H9 (cell line): ENCODE results near the gene MMEL1. TPM values are rescaled to one million over a fixed set of nuclear protein-coding genes. Genes with fewer than 3 reads are reported as not detected.

ENCODE experiments used
- DNase-seq: peaks from one replicate; pipeline ENCODE4 v3.0.0-alpha.2; 2017
- H2AFZ ChIP-seq: one replicate; pipeline ENCODE4 v1.6.1; 2013; ENCODE audit warnings: mild to moderate bottlenecking, low read length, control low read depth, moderate library complexity
- H2AK5ac ChIP-seq: 2 replicates; pipeline ENCODE4 v1.6.1; 2013; ENCODE audit warnings: low read length, control low read depth, mixed read lengths; ENCODE audit not compliant: insufficient read length
- H2BK120ac ChIP-seq: one replicate; pipeline ENCODE4 v1.6.1; 2013; ENCODE audit warnings: low read depth, mild to moderate bottlenecking, low read length, control low read depth, inconsistent platforms; ENCODE audit not compliant: poor library complexity, severe bottlenecking
- H2BK12ac ChIP-seq: 2 replicates; pipeline ENCODE4 v1.6.1; 2013; ENCODE audit warnings: low read length, control low read depth, mixed read lengths, low read depth; ENCODE audit not compliant: insufficient read length
- H2BK15ac ChIP-seq: 2 replicates; pipeline ENCODE4 v1.6.1; 2013; ENCODE audit warnings: low read depth, low read length, control low read depth
- H2BK20ac ChIP-seq: one replicate; pipeline ENCODE4 v1.6.1; 2013; ENCODE audit warnings: low read depth, mild to moderate bottlenecking, low read length, control low read depth, inconsistent platforms; ENCODE audit not compliant: poor library complexity, severe bottlenecking
- H2BK5ac ChIP-seq: 2 replicates; pipeline ENCODE4 v1.6.1; 2013; ENCODE audit warnings: low read length, control low read depth, mixed read lengths; ENCODE audit not compliant: insufficient read length
- H3K14ac ChIP-seq: 2 replicates; pipeline ENCODE4 v1.6.1; 2013; ENCODE audit warnings: low read length, control low read depth; ENCODE audit not compliant: insufficient read depth
- H3K18ac ChIP-seq: 2 replicates; pipeline ENCODE4 v1.6.1; 2013; ENCODE audit warnings: low read depth, mild to moderate bottlenecking, mixed read lengths, low read length, control low read depth; ENCODE audit not compliant: insufficient read length
- H3K23ac ChIP-seq: 2 replicates; pipeline ENCODE4 v1.6.1; 2013; ENCODE audit warnings: low read length, control low read depth, mixed read lengths, low read depth; ENCODE audit not compliant: insufficient read length
- H3K23me2 ChIP-seq: 2 replicates; pipeline ENCODE4 v1.6.1; 2013; ENCODE audit warnings: low read depth, mild to moderate bottlenecking, mixed read lengths, low read length, control low read depth; ENCODE audit not compliant: insufficient read length, poor library complexity, severe bottlenecking
- H3K27ac ChIP-seq: 2 replicates; pipeline ENCODE4 v1.5.1; 2013; ENCODE audit warnings: low read length, control low read depth, mixed read lengths, low read depth; ENCODE audit not compliant: insufficient read length
- H3K27me3 ChIP-seq: 2 replicates; pipeline ENCODE4 v1.6.1; 2013; ENCODE audit warnings: low read length, control low read depth, inconsistent platforms; ENCODE audit not compliant: insufficient read depth
- H3K4ac ChIP-seq: 2 replicates; pipeline ENCODE4 v1.6.1; 2013; ENCODE audit warnings: low read depth, mild to moderate bottlenecking, control low read depth, inconsistent platforms, low read length, moderate library complexity
- H3K4me1 ChIP-seq: 2 replicates; pipeline ENCODE4 v1.6.1; 2013; ENCODE audit warnings: low read length, control low read depth, inconsistent platforms; ENCODE audit not compliant: insufficient read depth
- H3K4me2 ChIP-seq: 2 replicates; pipeline ENCODE4 v1.6.1; 2013; ENCODE audit warnings: low read length, control low read depth, mixed read lengths; ENCODE audit not compliant: insufficient read length, insufficient read depth
- H3K56ac ChIP-seq: 2 replicates; pipeline ENCODE4 v1.6.1; 2013; ENCODE audit warnings: low read depth, mild to moderate bottlenecking, mixed read lengths, low read length, control low read depth; ENCODE audit not compliant: insufficient read length
- H3K79me1 ChIP-seq: 2 replicates; pipeline ENCODE4 v1.6.1; 2013; ENCODE audit warnings: low read depth, mild to moderate bottlenecking, moderate library complexity, low read length, control low read depth, inconsistent platforms; ENCODE audit not compliant: insufficient read depth, poor library complexity, severe bottlenecking
- H3K79me2 ChIP-seq: 2 replicates; pipeline ENCODE4 v1.6.1; 2013; ENCODE audit warnings: low read length, control low read depth, inconsistent platforms; ENCODE audit not compliant: insufficient read depth
- H3K9ac ChIP-seq: 2 replicates; pipeline ENCODE4 v1.6.1; 2013; ENCODE audit warnings: low read length, control low read depth, mixed read lengths; ENCODE audit not compliant: insufficient read length; ENCODE audit errors: extremely low read depth
- H3K9me3 ChIP-seq: one replicate; pipeline ENCODE4 v1.6.1; 2013; ENCODE audit warnings: low read depth, low read length, inconsistent platforms; ENCODE audit not compliant: control insufficient read depth
- H3T11ph ChIP-seq: one replicate; pipeline ENCODE4 v1.6.1; 2013; ENCODE audit warnings: mild to moderate bottlenecking, low read length, control low read depth, inconsistent platforms
- H4K20me1 ChIP-seq: one replicate; pipeline ENCODE4 v1.6.1; 2013; ENCODE audit not compliant: control insufficient read depth, insufficient read length, insufficient read depth
- H4K5ac ChIP-seq: 2 replicates; pipeline ENCODE4 v1.6.1; 2013; ENCODE audit warnings: low read depth, mild to moderate bottlenecking, mixed read lengths, low read length, control low read depth; ENCODE audit not compliant: insufficient read length
- H4K8ac ChIP-seq: replicated peaks from 2 replicates; pipeline ENCODE4 v1.6.1; 2013; ENCODE audit warnings: low read length, control low read depth, mixed read lengths, low read depth; ENCODE audit not compliant: insufficient read length
- H4K91ac ChIP-seq: 2 replicates; pipeline ENCODE4 v1.6.1; 2013; ENCODE audit warnings: low read depth, mild to moderate bottlenecking, moderate library complexity, mixed read lengths, low read length, control low read depth; ENCODE audit not compliant: insufficient read length
- H3K27ac Mint-ChIP-seq, 3 experiments: 2 replicates in 2 of 3; 3 replicates in 1 of 3; pipeline ENCODE4 v1.8.0; 2020 to 2021; ENCODE audit warnings: mixed read lengths in 3 of 3, mild to moderate bottlenecking in 1 of 3, moderate library complexity in 1 of 3
- H3K27me3 Mint-ChIP-seq: 2 replicates; pipeline ENCODE4 v1.8.0; 2021; ENCODE audit warnings: low read depth, mild to moderate bottlenecking, moderate library complexity, mixed read lengths
- H3K36me3 Mint-ChIP-seq, 3 experiments: 2 replicates in 2 of 3; 3 replicates in 1 of 3; pipeline ENCODE4 v1.8.0; 2020 to 2021; ENCODE audit warnings: low read depth in 3 of 3, mixed read lengths in 3 of 3; ENCODE audit not compliant: insufficient read depth in 1 of 3
- H3K4me1 Mint-ChIP-seq, 2 experiments: 2 replicates each; pipeline ENCODE4 v1.8.0; 2020; ENCODE audit warnings: mixed read lengths in 2 of 2
- H3K4me3 Mint-ChIP-seq, 2 experiments: 2 replicates in 1 of 2; 3 replicates in 1 of 2; pipeline ENCODE4 v1.8.0; 2020 to 2021; ENCODE audit warnings: mild to moderate bottlenecking in 2 of 2, mixed read lengths in 2 of 2, moderate library complexity in 1 of 2
- H3K9me3 Mint-ChIP-seq, 2 experiments: 2 replicates in 1 of 2; 3 replicates in 1 of 2; pipeline ENCODE4 v1.8.0; 2020; ENCODE audit warnings: mild to moderate bottlenecking in 2 of 2, mixed read lengths in 2 of 2, moderate library complexity in 1 of 2
- WGBS: extraction: QIAGEN DNeasy Blood & Tissue Kit; methylation state at CpG from one replicate; pipeline ENCODE4 v1.1.7; 2013; ENCODE audit warnings: missing lambda C conversion rate, low lambda C conversion rate, mixed read lengths; ENCODE audit not compliant: insufficient read length; ENCODE audit errors: extremely low coverage; 5-methylcytosine and 5-hydroxymethylcytosine counted together
- total RNA-seq: library from RNA; stranded (reverse); gene quantifications from 2 replicates; pipeline ENCODE4 v1.2.1, GENCODE V29; 2021
- TF ChIP-seq, protein P1 (sequence below): fragments of 200-600 bp; sonication (generic); conservative IDR thresholded peaks from 3 replicates; pipeline ENCODE4 v1.8.0; 2021; ENCODE audit warnings: antibody characterized with exemption, mild to moderate bottlenecking

The MMEL1 gene
- total RNA-seq, 1 experiment from 2014 or later, result 0.42 TPM

DNA sequence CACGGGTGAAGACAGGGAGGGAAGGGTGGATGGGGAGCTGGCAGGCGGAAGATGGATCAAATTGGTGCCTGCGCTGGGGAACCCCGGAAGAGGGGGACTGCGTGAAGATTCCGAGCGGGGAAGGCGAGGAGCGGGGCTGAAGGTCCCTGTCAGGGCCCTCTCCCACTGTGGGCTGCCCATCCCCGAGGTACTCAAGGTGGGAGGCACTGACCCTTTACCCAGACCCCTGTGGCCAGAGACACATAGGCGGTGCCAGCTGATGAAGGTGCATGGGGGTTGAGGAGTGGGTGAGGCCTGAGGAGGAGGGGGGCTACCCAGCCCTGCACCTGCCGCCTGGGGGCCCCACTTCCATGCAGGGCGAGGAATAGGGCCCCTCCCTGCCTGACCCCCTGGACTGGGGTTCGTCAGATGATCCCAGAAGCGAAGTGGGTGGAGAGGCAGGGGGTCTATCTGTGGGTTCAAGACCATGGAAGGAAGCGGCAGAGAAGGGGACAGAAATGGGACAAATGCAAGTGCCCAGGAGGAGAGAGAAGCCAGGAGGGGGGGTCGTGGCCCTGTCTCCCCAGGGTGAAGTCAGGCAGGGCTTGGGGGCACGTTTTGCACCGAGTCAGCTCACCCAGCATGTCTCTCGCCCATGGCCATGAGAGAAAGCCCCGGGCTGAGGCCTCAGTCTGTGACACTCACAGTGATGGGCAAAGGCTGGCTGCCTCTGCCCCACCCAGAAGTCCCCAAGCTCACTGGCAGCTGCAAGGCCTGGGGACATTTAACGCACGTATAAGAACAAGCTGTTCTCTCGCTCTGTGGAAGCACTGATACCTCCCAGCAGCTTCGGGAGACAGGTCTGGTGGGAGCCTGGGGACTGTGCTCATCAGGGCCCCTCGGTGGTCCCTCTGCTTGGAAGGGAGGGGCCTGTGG lies 7.0 kb upstream of the MMEL1 start:
- no CpG with 5 or more reads among the region's 26 CpGs for WGBS
- Histone ChIP-seq H2BK120ac (no peak overlapping the region), H3K18ac (no peak overlapping the region), H3K23ac (no peak overlapping the region), H3K23me2 (peaks cover 10% of the 10 kb centered on the region), H2AFZ (no peak overlapping the region), H4K5ac (no peak overlapping the region), H3K9me3 (peaks cover 6% of the 10 kb centered on the region), H3T11ph (no peak overlapping the region), H2AK5ac (no peak overlapping the region), H4K20me1 (no peaks in the 10 kb centered on the region), H3K56ac (no peak overlapping the region), H3K27ac (no peak overlapping the region), H3K4me2 (no peak overlapping the region), H2BK12ac (no peak overlapping the region), H2BK15ac (no peak overlapping the region), H4K91ac (no peak overlapping the region), H4K8ac (no peak overlapping the region), H3K79me2 (no peaks in the 10 kb centered on the region), H3K14ac (no peak overlapping the region), H2BK5ac (no peak overlapping the region), H3K4ac (no peak overlapping the region), H3K27me3 (peaks cover 1% of the 10 kb centered on the region; the same call in 1 of the 2 replicates), H3K9ac (no peak overlapping the region), H2BK20ac (no peak overlapping the region), H3K4me1 (no peaks in the 10 kb centered on the region), H3K79me1 (no peaks in the 10 kb centered on the region)
- no peak overlapping the region for H3K4me3 Mint-ChIP-seq
- H3K4me1 Mint-ChIP-seq, result peaks cover 2 to 5% of the 10 kb centered on the region in 2 experiments; a peak in 1 of 4 replicates
- no peak overlapping the region for H3K27ac Mint-ChIP-seq
- TF ChIP-seq, protein P1, sequence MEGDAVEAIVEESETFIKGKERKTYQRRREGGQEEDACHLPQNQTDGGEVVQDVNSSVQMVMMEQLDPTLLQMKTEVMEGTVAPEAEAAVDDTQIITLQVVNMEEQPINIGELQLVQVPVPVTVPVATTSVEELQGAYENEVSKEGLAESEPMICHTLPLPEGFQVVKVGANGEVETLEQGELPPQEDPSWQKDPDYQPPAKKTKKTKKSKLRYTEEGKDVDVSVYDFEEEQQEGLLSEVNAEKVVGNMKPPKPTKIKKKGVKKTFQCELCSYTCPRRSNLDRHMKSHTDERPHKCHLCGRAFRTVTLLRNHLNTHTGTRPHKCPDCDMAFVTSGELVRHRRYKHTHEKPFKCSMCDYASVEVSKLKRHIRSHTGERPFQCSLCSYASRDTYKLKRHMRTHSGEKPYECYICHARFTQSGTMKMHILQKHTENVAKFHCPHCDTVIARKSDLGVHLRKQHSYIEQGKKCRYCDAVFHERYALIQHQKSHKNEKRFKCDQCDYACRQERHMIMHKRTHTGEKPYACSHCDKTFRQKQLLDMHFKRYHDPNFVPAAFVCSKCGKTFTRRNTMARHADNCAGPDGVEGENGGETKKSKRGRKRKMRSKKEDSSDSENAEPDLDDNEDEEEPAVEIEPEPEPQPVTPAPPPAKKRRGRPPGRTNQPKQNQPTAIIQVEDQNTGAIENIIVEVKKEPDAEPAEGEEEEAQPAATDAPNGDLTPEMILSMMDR, result no peak
- peaks cover 0 to 13% (median 3%) of the 10 kb centered on the region in 3 experiments; a peak in 4 of 7 replicates for H3K36me3 Mint-ChIP-seq
- peaks cover 46% of the 10 kb centered on the region for H3K27me3 Mint-ChIP-seq
- DNase-seq, result no peak
- peaks cover 14 to 19% of the 10 kb centered on the region in 2 experiments for H3K9me3 Mint-ChIP-seq
